Measurements from ENCODE around the gene DLGAP4.

DLGAP4 gene

GRCh38 chr20:36340593-36340990, 34.5 kb downstream of the DLGAP4 start:
- no peaks in the 10 kb centered on the region for H3K36me3 ChIP-seq (ENCODE audit: insufficient read depth, low read length)
- no peak overlapping the region for H3K9ac ChIP-seq (ENCODE audit: low read depth, low read length)
- no peaks in the 10 kb centered on the region for H3K9me3 ChIP-seq (ENCODE audit: control insufficient read depth, insufficient read depth, low read length)
- H3K4me1 ChIP-seq (ENCODE audit: insufficient read depth, low read length), result peaks cover 10% of the 10 kb centered on the region

- Histone ChIP-seq H3K36me3 (ENCODE audit: insufficient read depth, low read length) (no peaks in the 10 kb centered on the region), H3K9me3 (ENCODE audit: control insufficient read depth, insufficient read depth, low read length) (no peaks in the 10 kb centered on the region), H3K4me1 (ENCODE audit: insufficient read depth, low read length) (peaks cover 10% of the 10 kb centered on the region), H3K9ac (ENCODE audit: low read depth, low read length) (no peak overlapping the region)
Observed at GRCh38 chr20:36341331-36342020, 35.3 kb downstream of the DLGAP4 start.

- Histone ChIP-seq H3K36me3 (ENCODE audit: insufficient read depth, low read length) (no peaks in the 10 kb centered on the region), H3K4me1 (ENCODE audit: insufficient read depth, low read length) (peaks cover 7% of the 10 kb centered on the region), H3K9me3 (ENCODE audit: control insufficient read depth, insufficient read depth, low read length) (no peaks in the 10 kb centered on the region), H3K9ac (ENCODE audit: low read depth, low read length) (no peak overlapping the region)
Observed at GRCh38 chr20:36342331-36343120, 36.4 kb downstream of the DLGAP4 start.

DNA sequence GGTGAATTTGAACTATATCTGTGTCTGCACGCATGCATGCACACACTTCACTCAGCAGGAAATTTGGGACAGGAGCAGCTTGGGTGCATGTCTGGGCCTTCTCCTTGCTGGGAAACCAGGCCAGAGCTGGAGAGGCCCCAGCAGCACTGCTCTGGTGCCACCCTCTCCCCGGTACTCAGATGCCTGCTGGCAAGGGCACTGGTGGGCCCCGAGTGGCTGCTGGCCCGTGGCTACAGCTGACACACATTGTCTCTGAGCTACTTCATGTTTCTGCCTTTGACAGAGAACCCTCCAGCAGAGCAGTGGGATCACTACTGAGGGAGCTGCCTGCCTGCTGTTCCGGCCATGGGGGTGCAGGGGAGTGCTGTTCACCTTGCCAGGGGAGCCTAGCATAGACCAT, 37.5 kb downstream of the DLGAP4 start:
- H3K36me3 ChIP-seq (ENCODE audit: insufficient read depth, low read length), result no peaks in the 10 kb centered on the region
- H3K9ac ChIP-seq (ENCODE audit: low read depth, low read length), result no peak overlapping the region
- H3K9me3 ChIP-seq (ENCODE audit: control insufficient read depth, insufficient read depth, low read length), result no peaks in the 10 kb centered on the region
- peaks cover 2% of the 10 kb centered on the region; the same call in 1 of the 2 replicates for H3K4me1 ChIP-seq (ENCODE audit: insufficient read depth, low read length)

GRCh38 chr20:36344517-36345132, 38.5 kb downstream of the DLGAP4 start:
- Histone ChIP-seq H3K9ac (ENCODE audit: low read depth, low read length) (no peak overlapping the region), H3K4me1 (ENCODE audit: insufficient read depth, low read length) (peaks cover 2% of the 10 kb centered on the region; the same call in 1 of the 2 replicates), H3K9me3 (ENCODE audit: control insufficient read depth, insufficient read depth, low read length) (no peaks in the 10 kb centered on the region), H3K36me3 (ENCODE audit: insufficient read depth, low read length) (no peaks in the 10 kb centered on the region)

DNA sequence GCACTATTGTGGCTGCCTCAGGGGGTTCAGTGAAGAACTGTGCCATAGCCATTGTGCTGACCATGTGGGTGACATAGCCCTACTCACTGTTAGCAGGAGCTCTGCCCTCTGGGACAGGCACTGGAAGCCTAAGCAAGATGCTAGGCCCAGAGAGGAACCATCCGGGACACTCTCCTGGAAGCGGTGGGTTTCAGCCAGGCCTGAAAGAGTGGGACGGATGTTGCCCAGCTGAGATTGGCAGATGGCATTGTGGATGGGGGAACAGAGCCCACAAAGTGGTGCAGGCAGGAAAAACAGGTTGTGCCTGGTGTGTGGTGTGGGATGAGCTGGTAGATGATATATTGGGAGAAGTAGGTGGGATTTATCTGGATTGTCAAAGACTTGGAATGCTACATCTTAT, 40.1 kb downstream of the DLGAP4 start:
- H3K4me1 ChIP-seq (ENCODE audit: insufficient read depth, low read length), result peaks cover 2% of the 10 kb centered on the region; the same call in 1 of the 2 replicates
- no peaks in the 10 kb centered on the region for H3K36me3 ChIP-seq (ENCODE audit: insufficient read depth, low read length)
- H3K9ac ChIP-seq (ENCODE audit: low read depth, low read length), result no peak overlapping the region
- H3K9me3 ChIP-seq (ENCODE audit: control insufficient read depth, insufficient read depth, low read length), result no peaks in the 10 kb centered on the region

GRCh38 chr20:36349384-36350170, 43.4 kb downstream of the DLGAP4 start:
- Histone ChIP-seq H3K9me3 (ENCODE audit: control insufficient read depth, insufficient read depth, low read length) (no peaks in the 10 kb centered on the region), H3K4me1 (ENCODE audit: insufficient read depth, low read length) (peaks cover 12% of the 10 kb centered on the region; the same call in 1 of the 2 replicates), H3K9ac (ENCODE audit: low read depth, low read length) (no peak overlapping the region), H3K36me3 (ENCODE audit: insufficient read depth, low read length) (no peaks in the 10 kb centered on the region)

- H3K9me3 ChIP-seq (ENCODE audit: control insufficient read depth, insufficient read depth, low read length), result no peaks in the 10 kb centered on the region
- H3K9ac ChIP-seq (ENCODE audit: low read depth, low read length), result no peak overlapping the region
- peaks cover 12% of the 10 kb centered on the region; the same call in 1 of the 2 replicates for H3K4me1 ChIP-seq (ENCODE audit: insufficient read depth, low read length)
- H3K36me3 ChIP-seq (ENCODE audit: insufficient read depth, low read length), result no peaks in the 10 kb centered on the region
Observed at GRCh38 chr20:36350439-36350838, 44.3 kb downstream of the DLGAP4 start.

DNA sequence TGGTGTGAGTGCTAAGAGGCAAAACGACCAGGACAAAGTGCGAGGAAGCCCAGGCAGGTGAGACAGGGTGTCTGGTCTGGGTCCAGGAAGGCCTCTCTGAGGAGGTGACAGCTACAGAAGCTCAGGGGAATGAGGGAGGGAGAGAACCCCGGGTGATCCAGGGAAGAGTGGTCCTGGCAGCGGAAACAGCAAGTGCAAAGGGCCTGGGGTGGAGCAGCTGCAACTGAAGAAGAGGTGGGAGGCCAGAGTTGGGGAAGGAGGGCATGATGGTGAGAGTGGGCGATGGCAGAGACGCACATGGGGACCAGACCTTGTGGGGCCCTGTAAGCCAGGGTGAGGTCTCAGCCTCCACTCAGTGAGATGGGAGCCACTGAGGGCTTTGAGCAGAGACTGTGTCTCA, 45.8 kb downstream of the DLGAP4 start:
- Histone ChIP-seq H3K36me3 (ENCODE audit: insufficient read depth, low read length) (no peaks in the 10 kb centered on the region), H3K4me1 (ENCODE audit: insufficient read depth, low read length) (peaks cover 12% of the 10 kb centered on the region; the same call in 1 of the 2 replicates), H3K9me3 (ENCODE audit: control insufficient read depth, insufficient read depth, low read length) (no peaks in the 10 kb centered on the region), H3K9ac (ENCODE audit: low read depth, low read length) (no peak overlapping the region)

DNA sequence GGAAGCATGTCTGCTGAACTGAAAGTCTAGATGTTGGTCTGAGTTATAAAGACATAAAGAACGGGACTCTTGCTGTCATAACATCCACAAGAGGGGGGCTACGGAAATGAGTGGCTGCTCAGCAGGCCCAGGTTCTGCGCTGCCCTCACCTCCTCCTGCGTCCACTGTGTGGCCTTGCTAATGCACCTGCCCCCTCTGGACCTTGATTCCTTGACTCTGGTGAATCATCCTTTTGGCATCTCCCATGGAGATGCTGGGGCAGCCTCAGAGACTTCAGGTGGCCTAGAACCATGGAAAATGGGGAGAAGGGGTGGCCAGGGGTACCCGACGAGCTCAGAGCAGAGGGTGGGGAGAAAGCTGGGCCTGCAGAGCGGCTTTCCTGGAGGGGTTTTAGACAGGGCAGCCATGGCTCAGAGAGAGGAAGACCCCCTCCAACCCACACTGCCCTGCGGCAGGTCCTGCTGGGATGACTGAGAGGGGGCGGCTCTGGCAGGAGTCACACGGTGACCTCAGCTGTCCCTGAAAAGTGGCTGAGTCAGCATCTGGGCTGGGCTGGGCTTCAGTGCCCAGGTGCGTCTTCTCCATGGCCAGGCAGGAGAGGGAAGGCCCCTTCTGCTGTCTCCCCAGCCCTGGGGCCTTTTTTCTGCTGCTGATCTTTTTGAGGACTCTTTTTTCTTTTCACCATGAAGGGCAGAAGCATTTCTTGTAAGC, 46.9 kb downstream of the DLGAP4 start:
- no peaks in the 10 kb centered on the region for H3K9me3 ChIP-seq (ENCODE audit: control insufficient read depth, insufficient read depth, low read length)
- no peak overlapping the region for H3K9ac ChIP-seq (ENCODE audit: low read depth, low read length)
- H3K36me3 ChIP-seq (ENCODE audit: insufficient read depth, low read length), result no peaks in the 10 kb centered on the region
- H3K4me1 ChIP-seq (ENCODE audit: insufficient read depth, low read length), result peaks cover 12% of the 10 kb centered on the region; the same call in 1 of the 2 replicates

- H3K9me3 ChIP-seq (ENCODE audit: control insufficient read depth, insufficient read depth, low read length), result no peaks in the 10 kb centered on the region
- no peaks in the 10 kb centered on the region for H3K36me3 ChIP-seq (ENCODE audit: insufficient read depth, low read length)
- H3K9ac ChIP-seq (ENCODE audit: low read depth, low read length), result no peak overlapping the region
- peaks cover 12% of the 10 kb centered on the region; the same call in 1 of the 2 replicates for H3K4me1 ChIP-seq (ENCODE audit: insufficient read depth, low read length)
Observed at GRCh38 chr20:36353740-36354139, 47.6 kb downstream of the DLGAP4 start.

DNA sequence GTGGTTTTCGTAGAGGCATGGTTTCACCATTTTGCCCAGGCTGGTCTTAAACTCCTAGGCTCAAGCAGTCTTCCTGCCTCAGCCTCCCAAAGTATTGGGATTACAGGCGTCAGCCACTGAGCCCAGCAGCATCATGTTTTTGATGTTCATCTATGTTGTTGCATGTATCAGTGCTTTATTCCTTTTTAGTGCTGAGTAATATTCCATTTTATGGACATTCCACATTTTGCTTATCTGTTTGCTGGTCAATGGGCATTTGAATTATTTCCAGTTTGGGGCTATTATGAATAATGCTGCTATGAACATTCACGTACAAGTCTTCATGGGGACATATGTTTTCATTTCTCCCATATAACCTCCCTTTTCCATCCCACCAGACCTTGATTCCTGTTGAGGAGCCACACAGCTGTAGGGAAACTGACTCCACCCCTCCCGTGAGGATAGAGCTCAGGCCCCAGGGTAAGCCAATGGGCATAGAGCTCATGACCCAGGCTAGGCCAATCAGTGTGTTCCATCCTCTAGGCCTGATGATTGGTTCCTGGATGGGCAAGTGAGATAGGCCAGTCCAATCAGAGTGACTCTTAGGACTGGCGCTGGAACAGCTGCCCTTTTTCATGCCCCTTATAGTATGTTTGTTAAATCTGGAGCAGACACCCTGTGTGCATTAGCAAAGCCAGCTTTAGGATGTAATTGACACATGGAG, 49.5 kb downstream of the DLGAP4 start:
- Histone ChIP-seq H3K4me1 (ENCODE audit: insufficient read depth, low read length) (peaks cover 16% of the 10 kb centered on the region; the same call in 1 of the 2 replicates), H3K9me3 (ENCODE audit: control insufficient read depth, insufficient read depth, low read length) (no peaks in the 10 kb centered on the region), H3K9ac (ENCODE audit: low read depth, low read length) (no peak overlapping the region), H3K36me3 (ENCODE audit: insufficient read depth, low read length) (no peaks in the 10 kb centered on the region)

All from ES-I3 (cell line).